Lung (tissue), 12 donors: ENCODE results near the gene CDX2. TPM values are rescaled to one million over a fixed set of nuclear protein-coding genes. Genes with fewer than 3 reads are reported as not detected.

Source experiments
- ATAC-seq: fragments of 200-7000 bp; cut with Tn5 transposase; one replicate; pipeline ENCODE4 v1.9.1; 2020; ENCODE audit warnings: moderate number of reproducible peaks; ENCODE audit not compliant: insufficient read depth, low FRiP score
- DNase-seq, 3 donors: peaks; one replicate each; pipeline ENCODE4 v3.0.0-alpha.2; 2013 to 2017
- H3K27ac ChIP-seq, 2 donors: one replicate each; pipeline ENCODE4 v1.5.1; 2013; ENCODE audit warnings: mild to moderate bottlenecking in 2 of 2, moderate library complexity in 2 of 2, control low read depth in 1 of 2, inconsistent platforms in 1 of 2, low read depth in 1 of 2, low read length in 1 of 2
- H3K27me3 ChIP-seq, 3 donors: one replicate each; pipeline ENCODE4 v1.5.1; 2013; ENCODE audit warnings: low read length in 2 of 3; ENCODE audit not compliant: control insufficient read depth in 3 of 3, insufficient read depth in 3 of 3
- H3K36me3 ChIP-seq, 4 donors: one replicate each; pipeline ENCODE4 v1.5.1; 2013; ENCODE audit warnings: low read length in 4 of 4, mild to moderate bottlenecking in 1 of 4, moderate library complexity in 1 of 4; ENCODE audit not compliant: control insufficient read depth in 4 of 4, insufficient read depth in 4 of 4
- H3K4me1 ChIP-seq, 5 donors: one replicate each; pipeline ENCODE4 v1.5.1; 2013; ENCODE audit warnings: low read length in 5 of 5, mild to moderate bottlenecking in 2 of 5, moderate library complexity in 1 of 5; ENCODE audit not compliant: control insufficient read depth in 5 of 5, insufficient read depth in 5 of 5
- H3K4me3 ChIP-seq: one replicate; pipeline ENCODE4 v1.5.1; 2013; ENCODE audit warnings: mild to moderate bottlenecking, control low read depth, moderate library complexity
- H3K9ac ChIP-seq, 2 donors: one replicate each; pipeline ENCODE4 v1.5.1; 2013; ENCODE audit warnings: low read length in 2 of 2, control low read depth in 1 of 2; ENCODE audit not compliant: insufficient read depth in 1 of 2
- H3K9me3 ChIP-seq, 4 donors: one replicate each; pipeline ENCODE4 v1.5.1; 2013; ENCODE audit warnings: low read length in 3 of 4, mild to moderate bottlenecking in 1 of 4, moderate library complexity in 1 of 4; ENCODE audit not compliant: control insufficient read depth in 4 of 4, insufficient read depth in 3 of 4
- CTCF ChIP-seq: IDR thresholded peaks from 2 replicates; pipeline ENCODE4 v1.5.1; 2012; ENCODE audit warnings: mild to moderate bottlenecking; ENCODE audit errors: control extremely low read depth, extremely low read depth
- WGBS, 2 donors: extraction: QIAGEN DNeasy Blood & Tissue Kit; methylation state at CpG; one replicate each; pipeline ENCODE4 v1.1.7; 2013; 5-methylcytosine and 5-hydroxymethylcytosine counted together
- polyA plus RNA-seq, 2 donors: library from polyadenylated mRNA; stranded (reverse); fragments of 200-250 nt; gene quantifications; one replicate each; pipeline ENCODE4 v1.2.1, GENCODE V29; 2013
- total RNA-seq, 2 donors: library from RNA; depleted of rRNA in 1 of 2; stranded (reverse); fragments of >200 nt in 1 of 2; gene quantifications; one replicate each; pipeline ENCODE4 v1.2.1, GENCODE V29; 2014 to 2021
- donor health status: control.
- donor health status: control.
- donor health status: Bipolar disorder and iron deficiency.
- donor health status: healthy.
- donor health status: DM: yes; HTN: yes; CAD: no.

The CDX2 gene
- total and polyA plus RNA-seq, 4 donors: 0.12 TPM; not detected in 3

GRCh38 chr13:27933580-27934328, 35.4 kb downstream of the CDX2 start:
- peaks cover 0 to 9% (median 0%) of the 10 kb centered on the region in 4 donors for H3K9me3 ChIP-seq
- WGBS, 2 donors: 78 to 80% methylated on average over 2 of the region's 2 CpGs
- no peak overlapping the region for H3K4me3 ChIP-seq
- no peak overlapping the region for H3K9ac ChIP-seq
- H3K4me1 ChIP-seq: no peaks in the 10 kb centered on the region
- no peaks in the 10 kb centered on the region for H3K36me3 ChIP-seq
- no peak for ATAC-seq
- DNase-seq: no peak
- TF ChIP-seq CTCF: no peak
- peaks cover 14 to 47% (median 39%) of the 10 kb centered on the region in 3 donors for H3K27me3 ChIP-seq
- H3K27ac ChIP-seq: no peak overlapping the region

- 64 to 73% methylated on average over 1 of the region's 1 CpG for WGBS, 2 donors
- Histone ChIP-seq H3K27me3 (peaks cover 14 to 53% (median 46%) of the 10 kb centered on the region in 3 donors), H3K9ac (no peak overlapping the region)
Measured at GRCh38 chr13:27933118-27933517, 36.0 kb downstream of the CDX2 start.

GRCh38 chr13:27929868-27930267, 39.2 kb downstream of the CDX2 start:
- no peak for ATAC-seq
- no peak for TF ChIP-seq CTCF
- H3K27me3 ChIP-seq: peaks cover 22 to 86% (median 78%) of the 10 kb centered on the region in 3 donors
- no peak overlapping the region for H3K4me3 ChIP-seq
- DNase-seq: no peak
- H3K9me3 ChIP-seq: peaks cover 0 to 14% (median 0%) of the 10 kb centered on the region in 4 donors
- no peak overlapping the region for H3K27ac ChIP-seq
- H3K4me1 ChIP-seq: peaks cover 0 to 3% (median 0%) of the 10 kb centered on the region in 5 donors
- no peak overlapping the region for H3K9ac ChIP-seq
- H3K36me3 ChIP-seq: no peaks in the 10 kb centered on the region

More at GRCh38 chr13:27933118-27933517, 36.0 kb downstream of the CDX2 start:
- Histone ChIP-seq H3K36me3 (no peaks in the 10 kb centered on the region), H3K4me1 (no peaks in the 10 kb centered on the region), H3K27ac (no peak overlapping the region), H3K9me3 (peaks cover 0 to 9% (median 0%) of the 10 kb centered on the region in 4 donors), H3K4me3 (no peak overlapping the region)
- ATAC-seq: no peak
- no peak for TF ChIP-seq CTCF
- DNase-seq: no peak
